Stimulated activated CD4-positive, alpha-beta T cell treated with anti-CD3 and anti-CD28 coated beads, Interleukin-2, amount 100 ng/mL, for 48 hours (primary cell): ENCODE measurements around the gene GNA15.
"Not testable (repeated sequence)": the region's sequence is repeated elsewhere in the genome, so short reads cannot be mapped to it uniquely, and the experiment has no call there.

Source experiments
- DNase-seq, 2 donors: peaks; one replicate each; pipeline ENCODE4 v3.0.0-alpha.2; 2020

The GNA15 gene

DNA sequence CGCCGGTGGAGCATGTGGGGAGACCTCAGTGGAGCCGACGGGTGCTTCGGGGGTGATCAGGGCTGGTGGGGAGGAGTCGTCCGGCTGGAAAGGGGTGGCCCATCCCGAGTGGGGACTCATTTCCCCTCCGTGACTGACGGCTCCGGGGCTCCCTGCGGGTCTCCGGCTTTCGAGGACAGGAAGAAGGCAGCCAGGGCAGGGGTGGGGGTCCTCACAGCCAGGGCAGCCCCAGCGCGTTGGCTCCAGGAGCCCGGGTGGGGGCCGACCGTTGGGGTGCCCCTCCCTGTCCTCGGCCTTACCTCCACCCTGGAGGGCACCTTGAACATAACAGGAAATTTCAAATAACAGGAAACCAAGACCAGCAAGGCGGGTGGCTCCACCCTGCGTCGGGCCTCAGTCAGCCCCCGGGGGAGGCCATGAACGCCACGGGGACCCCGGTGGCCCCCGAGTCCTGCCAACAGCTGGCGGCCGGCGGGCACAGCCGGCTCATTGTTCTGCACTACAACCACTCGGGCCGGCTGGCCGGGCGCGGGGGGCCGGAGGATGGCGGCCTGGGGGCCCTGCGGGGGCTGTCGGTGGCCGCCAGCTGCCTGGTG lies 42.6 kb downstream of the GNA15 start, which contains the start of gene S1PR4:
Gene S1PR4 (plus strand): TSS at position 393 of the 596 bp plus-strand sequence. CDS start 24 bp downstream, at position 417.
- peak in 1 of 2 donors; percentile 43 for DNase-seq

DNA sequence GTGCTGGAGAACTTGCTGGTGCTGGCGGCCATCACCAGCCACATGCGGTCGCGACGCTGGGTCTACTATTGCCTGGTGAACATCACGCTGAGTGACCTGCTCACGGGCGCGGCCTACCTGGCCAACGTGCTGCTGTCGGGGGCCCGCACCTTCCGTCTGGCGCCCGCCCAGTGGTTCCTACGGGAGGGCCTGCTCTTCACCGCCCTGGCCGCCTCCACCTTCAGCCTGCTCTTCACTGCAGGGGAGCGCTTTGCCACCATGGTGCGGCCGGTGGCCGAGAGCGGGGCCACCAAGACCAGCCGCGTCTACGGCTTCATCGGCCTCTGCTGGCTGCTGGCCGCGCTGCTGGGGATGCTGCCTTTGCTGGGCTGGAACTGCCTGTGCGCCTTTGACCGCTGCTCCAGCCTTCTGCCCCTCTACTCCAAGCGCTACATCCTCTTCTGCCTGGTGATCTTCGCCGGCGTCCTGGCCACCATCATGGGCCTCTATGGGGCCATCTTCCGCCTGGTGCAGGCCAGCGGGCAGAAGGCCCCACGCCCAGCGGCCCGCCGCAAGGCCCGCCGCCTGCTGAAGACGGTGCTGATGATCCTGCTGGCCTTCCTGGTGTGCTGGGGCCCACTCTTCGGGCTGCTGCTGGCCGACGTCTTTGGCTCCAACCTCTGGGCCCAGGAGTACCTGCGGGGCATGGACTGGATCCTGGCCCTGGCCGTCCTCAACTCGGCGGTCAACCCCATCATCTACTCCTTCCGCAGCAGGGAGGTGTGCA lies 43.3 kb downstream of the GNA15 start:
- no peak for DNase-seq

DNA sequence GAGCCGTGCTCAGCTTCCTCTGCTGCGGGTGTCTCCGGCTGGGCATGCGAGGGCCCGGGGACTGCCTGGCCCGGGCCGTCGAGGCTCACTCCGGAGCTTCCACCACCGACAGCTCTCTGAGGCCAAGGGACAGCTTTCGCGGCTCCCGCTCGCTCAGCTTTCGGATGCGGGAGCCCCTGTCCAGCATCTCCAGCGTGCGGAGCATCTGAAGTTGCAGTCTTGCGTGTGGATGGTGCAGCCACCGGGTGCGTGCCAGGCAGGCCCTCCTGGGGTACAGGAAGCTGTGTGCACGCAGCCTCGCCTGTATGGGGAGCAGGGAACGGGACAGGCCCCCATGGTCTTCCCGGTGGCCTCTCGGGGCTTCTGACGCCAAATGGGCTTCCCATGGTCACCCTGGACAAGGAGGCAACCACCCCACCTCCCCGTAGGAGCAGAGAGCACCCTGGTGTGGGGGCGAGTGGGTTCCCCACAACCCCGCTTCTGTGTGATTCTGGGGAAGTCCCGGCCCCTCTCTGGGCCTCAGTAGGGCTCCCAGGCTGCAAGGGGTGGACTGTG lies 44.0 kb downstream of the GNA15 start:
- no peak for DNase-seq

DNA sequence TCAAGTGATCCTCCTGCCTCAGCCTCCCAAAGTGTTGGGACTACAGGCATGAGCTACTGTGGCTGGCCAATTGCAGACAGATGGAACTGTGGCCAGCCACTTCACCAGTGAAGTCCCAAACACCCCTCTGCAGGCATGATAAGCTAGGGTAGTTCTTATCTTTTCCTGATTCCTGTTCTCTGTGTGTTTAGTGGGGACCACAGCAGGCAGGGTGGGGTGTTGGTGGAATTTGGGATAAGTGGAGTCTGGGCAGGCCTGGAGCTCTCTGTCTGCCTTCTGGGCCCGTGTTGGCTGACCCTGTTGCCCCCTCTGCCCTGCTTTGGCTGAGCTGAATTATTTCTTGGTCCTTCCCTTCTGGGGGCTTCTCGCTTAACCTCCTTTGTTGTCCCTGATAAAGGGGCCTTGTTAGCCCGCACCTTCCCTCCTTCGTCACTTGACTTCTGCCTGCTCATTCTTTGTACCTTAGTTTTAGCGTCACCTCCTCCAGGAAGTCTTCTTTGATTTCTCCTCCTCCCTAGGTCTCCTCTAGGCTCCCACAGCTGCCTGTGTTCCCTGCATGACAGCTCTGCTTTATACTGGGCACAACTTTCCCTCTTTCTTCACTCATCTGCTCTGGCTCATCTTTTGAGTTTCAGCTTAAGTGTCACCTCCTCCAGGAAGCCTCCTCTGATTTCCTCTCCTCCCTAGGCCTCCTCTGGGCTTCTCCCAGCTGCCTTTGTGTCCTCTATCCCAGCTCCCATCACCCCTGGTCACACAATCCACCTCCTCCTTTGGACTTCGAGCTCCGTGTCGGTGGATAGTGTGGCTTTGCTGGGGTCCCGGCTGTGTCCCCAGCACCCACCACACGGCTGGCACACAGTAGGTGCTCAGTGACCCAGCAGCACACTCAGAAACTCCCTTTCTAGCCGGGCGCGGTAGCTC lies 48.1 kb downstream of the GNA15 start:
- no peak for DNase-seq

DNA sequence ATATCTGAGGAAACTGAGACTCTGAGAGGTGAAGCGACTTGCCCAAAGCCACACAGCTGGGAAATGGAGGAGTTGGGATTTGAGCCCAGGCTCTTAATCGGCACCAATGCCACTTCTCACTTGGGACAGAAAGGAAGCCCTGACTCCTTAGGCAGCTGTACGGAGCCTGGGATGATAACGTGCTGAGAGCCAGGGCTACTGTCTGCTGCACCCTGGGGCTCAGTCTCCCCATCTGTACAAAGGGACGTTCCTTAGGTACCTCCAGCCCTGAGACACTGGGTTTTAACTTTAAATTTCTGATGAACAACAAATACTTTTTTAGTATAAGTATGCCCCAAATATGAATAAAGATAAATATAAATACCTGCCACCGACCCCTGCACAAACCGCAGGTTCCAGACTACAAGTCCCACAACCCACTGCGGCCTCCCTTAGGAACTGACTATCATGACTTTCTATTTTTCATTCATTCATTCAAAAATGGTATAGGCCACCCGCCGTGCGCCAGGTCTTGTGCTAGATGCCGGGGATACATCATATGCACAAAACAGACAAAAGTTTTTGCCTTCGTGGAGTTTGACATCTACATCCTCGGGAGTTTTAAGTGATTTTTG lies 49.1 kb downstream of the GNA15 start:
- peak in 1 of 2 donors; percentile 51 for DNase-seq

DNA sequence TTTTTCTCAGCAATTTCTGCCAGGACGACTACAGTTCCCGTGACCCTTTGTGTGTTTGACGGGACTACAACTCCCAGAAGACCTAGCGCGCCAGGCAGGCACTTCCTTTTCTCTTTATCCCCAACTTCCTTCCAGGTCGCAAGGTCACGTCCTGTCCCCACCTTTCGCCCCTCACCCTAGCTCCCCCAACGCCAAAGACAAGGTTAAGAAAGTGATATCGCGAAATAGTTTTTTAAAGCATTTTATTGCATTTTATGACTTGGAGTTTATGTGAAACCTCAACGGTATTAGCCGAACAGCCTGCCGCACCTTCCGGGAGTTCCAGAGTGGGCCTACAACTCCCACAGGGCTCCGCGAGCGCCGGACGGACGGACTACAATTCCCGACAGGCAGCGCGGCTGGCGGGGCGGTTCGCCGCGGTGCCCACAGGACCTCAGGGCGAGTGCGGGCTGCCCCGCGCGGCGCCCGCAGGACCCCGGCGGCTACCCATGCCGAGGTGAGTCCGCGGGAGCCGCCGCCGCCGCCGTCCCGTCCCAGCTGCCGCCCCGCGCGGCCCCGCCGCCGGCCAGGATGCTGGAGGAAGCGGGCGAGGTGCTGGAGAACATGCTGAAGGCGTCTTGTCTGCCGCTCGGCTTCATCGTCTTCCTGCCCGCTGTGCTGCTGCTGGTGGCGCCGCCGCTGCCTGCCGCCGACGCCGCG lies 49.8 kb downstream of the GNA15 start, which contains the start of gene NCLN:
Gene NCLN (plus strand): TSS at position 470 of the 699 bp plus-strand sequence. CDS start 101 bp downstream, at position 571.
- DNase-seq, result peak; percentile 93 to 94

DNA sequence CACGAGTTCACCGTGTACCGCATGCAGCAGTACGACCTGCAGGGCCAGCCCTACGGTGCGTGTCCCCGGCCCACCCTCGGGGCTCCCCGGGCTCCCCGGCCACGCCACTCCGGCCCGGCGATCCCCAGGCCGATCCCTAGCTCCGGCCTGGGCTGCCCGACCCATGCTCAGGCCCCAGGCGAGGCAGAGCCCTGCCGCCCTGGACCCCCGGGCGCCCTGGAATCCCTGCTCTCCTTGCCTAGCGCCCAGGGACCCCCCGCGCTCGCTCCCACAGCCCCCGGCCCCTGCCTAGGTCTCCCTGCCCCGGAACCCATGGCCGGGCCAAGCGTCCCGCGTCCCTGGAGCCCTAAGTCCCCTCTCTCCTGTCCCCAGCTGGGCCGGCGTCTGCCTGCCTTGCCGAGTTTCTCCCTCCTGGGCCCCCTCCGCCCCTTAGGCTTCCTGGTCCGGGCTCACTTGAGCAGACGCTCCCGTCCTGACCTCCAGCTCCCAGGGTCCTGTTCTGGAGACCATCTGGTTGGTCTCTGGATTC lies 50.4 kb downstream of the GNA15 start:
- no peak for DNase-seq

DNA sequence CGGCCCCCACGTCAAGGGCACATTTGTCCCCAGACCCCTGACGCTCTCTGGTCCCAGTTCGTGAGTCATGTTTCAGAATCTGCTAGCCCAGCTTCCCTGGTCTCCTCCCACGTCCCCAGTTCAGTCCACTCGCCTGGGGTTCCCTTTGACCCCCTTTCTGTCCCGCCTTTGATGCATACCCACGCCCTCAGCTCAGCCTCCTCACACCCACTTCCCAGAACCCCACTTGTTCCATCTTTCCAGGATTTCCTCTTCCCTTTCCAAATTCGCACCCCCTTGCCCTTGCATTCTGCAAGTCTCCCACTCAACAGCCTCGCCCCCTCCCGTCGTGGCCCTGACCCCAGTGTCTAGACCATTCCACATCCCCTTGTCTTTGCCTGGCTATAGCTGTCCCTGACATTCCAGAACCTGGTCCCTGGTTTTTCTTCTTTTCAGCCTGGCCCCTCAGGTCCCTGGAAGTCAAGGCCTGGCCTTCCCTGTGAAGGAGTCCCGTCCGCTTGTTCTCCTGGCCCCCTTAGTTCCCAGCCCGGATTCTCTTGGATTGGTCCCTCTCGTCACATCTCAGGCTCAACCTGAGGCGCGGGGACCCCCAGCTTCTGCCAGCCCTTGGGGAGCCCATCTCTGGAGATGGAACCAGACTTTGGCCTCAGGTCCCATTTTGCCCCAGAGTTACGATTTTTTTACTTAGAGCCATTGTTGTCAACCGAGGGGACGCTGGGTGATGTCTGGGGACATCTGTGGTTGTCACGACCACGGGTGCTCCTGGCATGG lies 51.2 kb downstream of the GNA15 start:
- no peak for DNase-seq

DNA sequence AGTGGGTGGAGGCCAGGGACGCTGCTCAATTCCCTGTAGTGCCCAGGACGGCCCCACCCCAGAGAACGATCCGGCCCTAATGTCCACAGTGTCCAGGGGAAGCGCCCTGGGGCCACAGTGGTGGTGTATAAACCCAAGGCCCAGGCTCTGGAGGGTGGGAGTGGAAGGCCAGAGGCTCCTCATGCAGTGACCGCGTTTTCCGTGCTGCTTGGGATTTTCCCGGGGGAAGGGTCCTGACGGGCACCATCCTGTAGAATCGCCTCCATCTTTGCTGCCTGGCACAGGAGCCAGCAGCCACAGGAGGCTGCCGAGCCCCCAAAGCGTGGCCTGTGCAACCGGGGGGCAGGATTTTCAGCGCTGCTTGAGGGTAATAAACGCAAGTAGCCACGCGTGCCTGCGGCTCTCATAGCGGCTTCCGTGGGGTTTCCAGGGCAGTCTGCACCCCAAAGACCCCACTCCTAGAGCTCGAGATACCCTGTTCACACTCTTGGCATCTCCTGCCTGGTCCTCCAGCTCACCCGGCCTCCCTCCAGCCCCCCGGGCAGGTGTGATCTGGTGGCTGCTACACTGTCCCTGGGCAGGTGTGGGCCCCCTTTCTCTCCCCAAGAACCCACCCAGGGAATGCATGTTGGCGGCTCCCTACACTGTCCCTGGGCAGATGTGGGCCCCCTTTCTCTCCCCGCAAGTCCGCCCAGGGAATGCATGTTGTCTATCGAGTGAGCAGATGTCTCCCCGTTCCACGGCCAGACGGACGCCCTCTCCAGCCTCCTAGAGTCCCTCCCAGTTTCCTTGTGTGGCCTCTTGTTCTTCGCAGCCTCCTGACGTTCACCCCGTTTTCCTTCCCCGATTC lies 52.1 kb downstream of the GNA15 start:
- no peak for DNase-seq

DNA sequence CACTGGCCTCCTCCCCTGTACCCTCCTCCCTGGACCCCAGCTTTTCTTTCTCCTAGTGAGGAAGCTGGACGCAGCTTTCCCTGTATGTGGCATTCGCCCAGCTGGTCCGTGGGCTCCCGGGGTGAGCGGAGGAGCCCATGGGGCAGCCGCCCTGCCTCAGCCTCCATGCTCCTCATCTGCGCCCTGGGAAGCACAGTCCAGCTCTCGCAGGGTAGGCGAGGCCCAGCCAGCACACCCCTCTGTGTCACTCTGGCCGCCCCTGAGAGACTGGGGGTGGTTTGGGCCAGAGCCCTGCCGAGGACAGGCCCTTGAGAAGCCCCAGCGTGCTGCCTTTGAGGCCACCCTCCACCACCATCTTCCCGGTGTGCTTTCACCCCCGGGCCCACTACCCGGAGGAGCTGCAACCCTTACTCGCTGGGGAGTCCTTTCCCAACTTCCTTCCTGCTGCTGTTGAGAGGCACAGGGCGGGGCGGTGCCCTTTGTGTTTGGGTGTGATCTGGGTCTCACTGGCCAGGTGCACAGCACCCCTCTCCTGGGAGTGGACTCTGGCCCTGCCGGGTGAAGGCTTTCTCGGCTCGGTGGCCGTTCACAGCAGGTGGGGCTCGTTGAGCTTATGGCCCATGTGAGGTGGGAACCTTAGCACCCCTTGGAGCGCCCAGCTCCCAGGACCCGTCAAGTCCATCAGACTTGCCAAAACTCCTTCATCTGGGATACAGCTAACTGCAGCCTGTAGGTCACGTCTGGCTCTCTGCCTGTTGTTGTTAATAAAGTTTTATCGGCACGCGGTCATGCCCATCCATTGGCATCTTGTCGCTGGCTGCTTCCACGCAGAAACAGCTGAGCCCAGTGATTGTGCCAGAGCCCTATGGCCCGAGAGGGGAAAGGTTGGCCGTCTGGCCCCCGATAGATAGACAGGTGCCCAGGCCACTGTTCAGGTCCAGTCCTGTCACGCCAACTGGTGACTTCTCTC lies 53.1 kb downstream of the GNA15 start:
- DNase-seq, result no peak

DNA sequence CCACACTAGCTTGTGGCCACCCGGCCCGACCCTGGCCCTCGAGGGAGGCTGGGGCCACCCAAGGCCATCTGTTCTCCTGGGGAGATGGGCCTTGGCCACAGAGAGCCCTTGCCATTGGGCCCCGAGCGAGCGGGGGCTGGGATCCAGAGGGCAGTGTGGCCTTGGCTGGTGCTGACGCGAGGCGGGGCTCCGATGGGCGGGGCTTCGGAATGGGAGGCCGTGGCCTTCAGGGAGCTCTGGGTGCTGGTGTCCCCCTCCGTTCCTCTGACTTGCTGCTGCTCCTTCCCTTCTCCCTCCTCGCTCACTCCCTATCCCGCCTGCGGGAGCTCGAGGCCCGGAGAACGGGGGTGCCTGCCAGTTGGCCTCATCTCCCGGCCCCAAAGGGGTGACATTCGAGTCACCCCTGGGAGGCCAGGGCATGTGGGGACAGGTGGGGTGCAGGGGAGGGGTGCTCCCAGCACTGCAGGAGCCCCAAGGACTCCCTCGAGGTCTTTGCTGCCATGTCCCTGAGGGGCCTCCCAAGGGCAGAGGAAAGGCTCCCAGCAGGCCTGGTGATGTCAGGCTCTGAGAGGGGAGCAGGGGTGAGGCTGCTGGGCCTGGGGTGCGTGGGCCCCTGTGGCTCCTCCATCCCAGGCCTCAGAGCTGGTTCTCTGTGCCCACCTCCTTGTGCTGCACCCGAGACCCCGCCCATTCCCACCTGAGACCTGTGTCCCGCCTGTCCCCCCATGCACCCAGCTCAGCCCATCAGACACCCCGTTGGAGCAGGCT lies 54.1 kb downstream of the GNA15 start:
- no peak for DNase-seq

DNA sequence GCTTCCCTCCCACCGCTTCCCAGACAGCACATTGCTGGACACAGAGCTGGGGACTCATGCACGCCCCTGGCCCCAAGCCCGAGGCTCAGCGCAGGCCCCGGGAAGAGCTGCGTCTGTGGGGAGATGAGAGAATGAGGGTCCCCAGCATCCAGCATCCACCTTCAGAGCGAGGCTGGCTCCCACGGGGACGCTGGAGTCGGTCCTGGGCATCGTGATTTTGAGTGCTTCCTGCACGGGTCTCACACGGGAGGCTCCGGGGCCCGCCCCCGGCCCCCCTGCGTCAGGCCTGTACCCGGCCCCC lies 54.6 kb downstream of the GNA15 start:
- no peak for DNase-seq

DNA sequence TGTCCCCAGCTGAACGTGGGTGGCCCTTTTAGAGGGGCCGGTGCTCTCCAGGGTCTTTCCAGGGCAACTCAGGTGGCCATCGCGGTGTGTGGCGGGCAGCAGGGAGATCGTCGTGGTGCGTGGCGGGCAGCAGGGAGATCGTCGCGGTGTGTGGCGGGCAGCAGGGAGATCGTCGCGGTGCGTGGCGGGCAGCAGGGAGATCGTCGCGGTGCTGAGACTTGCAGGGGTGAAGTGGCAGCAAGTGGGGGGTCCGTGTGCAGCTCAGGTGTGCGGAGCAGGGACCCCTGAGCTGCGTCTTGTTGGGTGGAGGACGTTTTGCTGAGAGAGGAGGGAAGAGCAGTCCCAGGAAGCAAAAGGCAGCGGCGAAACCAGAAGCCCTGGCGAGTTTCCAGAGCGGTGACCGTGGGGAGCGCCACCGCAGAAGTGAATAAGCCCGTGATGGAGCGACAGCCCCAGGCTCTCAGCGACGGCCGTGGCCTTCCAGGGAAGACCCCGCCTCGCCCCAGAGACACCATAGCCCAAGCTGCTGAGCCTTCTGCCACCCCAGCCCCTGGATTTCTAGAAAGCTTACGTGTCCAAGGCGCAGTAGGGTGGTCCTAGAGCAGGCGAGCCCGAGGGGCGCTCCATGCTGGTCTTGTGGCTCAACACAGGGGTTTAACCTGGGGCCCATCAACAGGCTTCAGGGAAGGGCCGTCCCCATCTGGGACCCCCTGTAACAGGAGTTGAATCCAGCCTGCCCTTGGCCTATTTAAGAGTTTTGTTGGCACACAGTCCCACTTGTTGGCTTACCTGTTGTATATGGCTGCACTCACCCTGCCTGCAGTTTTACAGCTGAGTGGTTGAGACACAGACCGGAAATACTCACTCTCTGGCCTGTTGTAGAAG lies 55.3 kb downstream of the GNA15 start:
- DNase-seq, result no peak

DNA sequence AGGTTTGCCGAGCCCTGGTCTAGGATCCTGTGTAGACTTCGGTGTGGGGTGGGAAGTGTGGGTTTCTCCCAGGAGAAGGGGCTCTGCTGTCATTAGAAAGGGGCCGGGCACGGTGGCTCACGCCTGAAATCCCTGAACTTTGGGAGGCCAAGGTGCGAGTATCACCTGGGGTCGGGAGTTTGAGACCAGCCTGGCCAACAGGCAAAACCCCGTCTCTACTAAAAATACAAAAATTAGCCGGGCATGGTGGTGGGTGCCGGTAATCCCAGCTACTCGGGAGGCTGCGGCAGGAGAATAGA lies 55.9 kb downstream of the GNA15 start:
- not testable (repeated sequence) for DNase-seq

DNA sequence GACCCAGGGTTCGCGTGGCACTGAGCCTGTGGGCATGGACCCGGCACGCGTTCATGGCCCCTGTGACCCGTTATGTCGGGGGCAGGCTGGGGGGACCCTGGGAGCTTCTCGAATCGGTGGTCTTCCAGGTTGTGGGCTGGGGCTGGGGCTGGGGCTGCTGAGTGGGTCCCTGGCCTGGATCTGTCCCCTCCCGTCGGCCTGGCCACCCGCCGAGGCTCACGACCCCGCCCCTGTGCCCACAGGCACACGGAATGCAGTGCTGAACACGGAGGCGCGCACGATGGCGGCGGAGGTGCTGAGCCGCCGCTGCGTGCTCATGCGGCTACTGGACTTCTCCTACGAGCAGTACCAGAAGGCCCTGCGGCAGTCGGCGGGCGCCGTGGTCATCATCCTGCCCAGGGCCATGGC lies 56.4 kb downstream of the GNA15 start:
- DNase-seq, result no peak

DNA sequence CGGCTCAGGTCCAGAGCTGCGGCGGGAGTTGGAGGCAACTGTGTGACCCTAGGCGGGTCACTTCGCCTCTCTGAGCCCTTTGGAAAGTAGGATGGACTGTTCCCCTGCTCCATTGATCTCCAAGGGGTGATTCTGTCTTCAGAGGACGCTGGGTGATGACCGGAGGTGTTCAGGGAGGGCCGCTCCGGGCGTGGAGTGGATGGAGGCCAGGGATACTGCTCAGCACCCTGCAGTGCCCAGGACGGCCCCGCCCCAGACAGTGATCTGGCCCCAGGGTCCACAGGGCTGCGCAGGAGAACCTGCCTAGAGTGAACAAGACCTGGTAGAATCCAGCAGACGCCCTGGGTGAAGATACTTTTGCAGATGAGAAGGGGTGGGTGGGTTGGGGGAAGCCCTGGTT lies 56.9 kb downstream of the GNA15 start:
- no peak for DNase-seq
